AG04450 (cell line): Measurements from ENCODE around the gene TRAPPC3L. TPM values are rescaled to one million over a fixed set of nuclear protein-coding genes. Genes with fewer than 3 reads are reported as not detected.

Source experiments
- CTCF ChIA-PET: fragments of 300-600, 350-600 bp; formaldehyde crosslinking; extraction: SDS; loops from one replicate; lab custom pipeline; 2022; ENCODE audit warnings: antibody characterized with exemption, inconsistent platforms; lab: Charles Lee
- POLR2A ChIA-PET: fragments of 350-600 bp; formaldehyde crosslinking; extraction: SDS; loops from one replicate; lab custom pipeline; 2021; ENCODE audit warnings: antibody characterized with exemption, inconsistent platforms; lab: Yijun Ruan, JAX
- DNase-seq: peaks from one replicate; pipeline ENCODE4 v3.0.0-alpha.2; 2011; ENCODE audit warnings: low read depth, low spot score
- H3K27ac ChIP-seq: one replicate; pipeline ENCODE4 v1.5.1; 2012; ENCODE audit warnings: low read depth, low read length, control low read depth
- H3K27me3 ChIP-seq: one replicate; pipeline ENCODE4 v1.6.0; 2012; ENCODE audit warnings: low read length; ENCODE audit not compliant: control insufficient read depth, insufficient read depth
- H3K4me3 ChIP-seq: 2 replicates; pipeline ENCODE4 v1.5.1; 2011; ENCODE audit warnings: mild to moderate bottlenecking, low read depth, low read length, control low read depth
- H3K9me3 ChIP-seq: 2 replicates; pipeline ENCODE4 v1.5.1; 2012; ENCODE audit warnings: low read length; ENCODE audit not compliant: control insufficient read depth, insufficient read depth
- polyA plus RNA-seq: library from polyadenylated mRNA; depleted of rRNA; stranded (reverse); fragments of >200 nt; gene quantifications from 2 replicates; pipeline ENCODE4 v1.2.3, GENCODE V29; 2011
- TF ChIP-seq, protein P1 (sequence below): IDR thresholded peaks from 2 replicates; pipeline ENCODE4 v1.5.1; 2011; ENCODE audit warnings: low read depth, low read length, control low read depth, inconsistent platforms

Gene TRAPPC3L
- polyA plus RNA-seq, 1 experiment: 0.19 TPM

- POLR2A ChIA-PET: no interaction called here
- CTCF ChIA-PET: interaction anchor here (1.0 to 1.4 kb wide), 3 partner anchors 14 to 36 kb away, joined by 3 to 7 read pairs (median 3); partner anchors contain the start of gene CALHM5
- H3K27me3 ChIP-seq: no peaks in the 10 kb centered on the region
- H3K27ac ChIP-seq: no peak overlapping the region
- H3K4me3 ChIP-seq: no peak overlapping the region
- no peak for DNase-seq
- H3K9me3 ChIP-seq: no peaks in the 10 kb centered on the region
- TF ChIP-seq, protein P1, sequence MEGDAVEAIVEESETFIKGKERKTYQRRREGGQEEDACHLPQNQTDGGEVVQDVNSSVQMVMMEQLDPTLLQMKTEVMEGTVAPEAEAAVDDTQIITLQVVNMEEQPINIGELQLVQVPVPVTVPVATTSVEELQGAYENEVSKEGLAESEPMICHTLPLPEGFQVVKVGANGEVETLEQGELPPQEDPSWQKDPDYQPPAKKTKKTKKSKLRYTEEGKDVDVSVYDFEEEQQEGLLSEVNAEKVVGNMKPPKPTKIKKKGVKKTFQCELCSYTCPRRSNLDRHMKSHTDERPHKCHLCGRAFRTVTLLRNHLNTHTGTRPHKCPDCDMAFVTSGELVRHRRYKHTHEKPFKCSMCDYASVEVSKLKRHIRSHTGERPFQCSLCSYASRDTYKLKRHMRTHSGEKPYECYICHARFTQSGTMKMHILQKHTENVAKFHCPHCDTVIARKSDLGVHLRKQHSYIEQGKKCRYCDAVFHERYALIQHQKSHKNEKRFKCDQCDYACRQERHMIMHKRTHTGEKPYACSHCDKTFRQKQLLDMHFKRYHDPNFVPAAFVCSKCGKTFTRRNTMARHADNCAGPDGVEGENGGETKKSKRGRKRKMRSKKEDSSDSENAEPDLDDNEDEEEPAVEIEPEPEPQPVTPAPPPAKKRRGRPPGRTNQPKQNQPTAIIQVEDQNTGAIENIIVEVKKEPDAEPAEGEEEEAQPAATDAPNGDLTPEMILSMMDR: no peak
Measured at GRCh38 chr6:116547358-116547757, 1.9 kb upstream of the TRAPPC3L start.

GRCh38 chr6:116543149-116543548 lies 2.3 kb downstream of the TRAPPC3L start:
- TF ChIP-seq, protein P1: no peak
- Histone ChIP-seq H3K27ac (no peak overlapping the region), H3K4me3 (no peak overlapping the region), H3K9me3 (no peaks in the 10 kb centered on the region), H3K27me3 (no peaks in the 10 kb centered on the region)
- ChIA-PET POLR2A (no interaction called here), CTCF (interaction anchor here (1.4 to 3.6 kb wide), 6 partner anchors 9 to 274 kb away, joined by 4 to 27 read pairs (median 20); no protein-coding TSS in a partner anchor)
- DNase-seq: no peak

DNA sequence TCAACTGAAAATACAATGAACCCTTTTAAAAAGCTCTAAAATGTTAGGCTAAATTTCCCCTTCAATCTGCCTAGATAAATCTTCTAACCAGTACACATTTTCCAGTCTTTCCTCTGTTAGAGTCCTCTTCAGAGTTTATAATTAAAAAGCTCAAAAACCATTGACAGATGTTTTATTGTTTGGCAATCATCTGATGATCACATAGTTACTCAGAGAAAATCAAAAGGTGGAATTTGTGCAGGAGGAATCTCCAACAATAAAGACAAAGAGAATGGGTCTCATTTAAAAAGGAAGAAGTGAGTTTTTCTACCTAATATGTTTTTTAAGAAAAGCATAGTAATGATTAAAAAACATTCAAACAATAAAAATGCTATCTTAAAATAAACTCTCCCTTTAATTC lies 3.1 kb downstream of the TRAPPC3L start:
- H3K4me3 ChIP-seq: no peak overlapping the region
- DNase-seq: no peak
- POLR2A ChIA-PET: no interaction called here
- TF ChIP-seq, protein P1: no peak
- no peak overlapping the region for H3K27ac ChIP-seq
- CTCF ChIA-PET: interaction anchor here (0.7 to 3.6 kb wide), 11 partner anchors 8 to 899 kb away, joined by 3 to 27 read pairs (median 9); no protein-coding TSS in a partner anchor
- H3K27me3 ChIP-seq: no peaks in the 10 kb centered on the region
- no peaks in the 10 kb centered on the region for H3K9me3 ChIP-seq

GRCh38 chr6:116536216-116536621 lies 9.3 kb downstream of the TRAPPC3L start:
- CTCF ChIA-PET: interaction anchor here (0.9 to 4.5 kb wide), 14 partner anchors 9 to 308 kb away, joined by 3 to 99 read pairs (median 8); partner anchors contain the start of genes CALHM4, CALHM5 and TRAPPC3L

DNA sequence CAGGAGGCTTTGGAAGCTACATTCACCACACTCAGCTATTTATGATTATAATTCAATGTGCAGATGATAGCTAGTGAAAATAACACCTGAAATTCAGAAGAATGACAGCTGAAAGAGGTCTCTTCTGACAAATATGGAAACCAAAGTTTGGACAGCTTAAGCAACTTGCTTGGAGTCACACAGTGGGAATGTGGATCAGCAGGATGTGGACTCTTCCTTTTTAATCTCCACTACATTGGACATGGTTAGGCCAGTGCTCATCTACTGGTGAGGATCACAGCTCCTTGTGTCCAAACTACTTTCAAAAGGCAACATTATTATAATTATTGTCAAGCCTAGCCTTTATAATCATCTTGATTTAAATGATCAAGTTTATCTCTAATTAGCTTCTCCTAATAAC lies 10.4 kb downstream of the TRAPPC3L start:
- TF ChIP-seq, protein P1: no peak
- H3K27ac ChIP-seq: no peak overlapping the region
- ChIA-PET CTCF (interaction anchor here (0.5 to 4.5 kb wide), 22 partner anchors 8 to 318 kb away, joined by 3 to 99 read pairs (median 4); partner anchors contain the start of genes CALHM4, CALHM5, TRAPPC3L and TSPYL1), POLR2A (no interaction called here)
- DNase-seq: no peak
- no peak overlapping the region for H3K4me3 ChIP-seq
- H3K9me3 ChIP-seq: no peaks in the 10 kb centered on the region
- H3K27me3 ChIP-seq: no peaks in the 10 kb centered on the region

More at GRCh38 chr6:116536216-116536621, 9.3 kb downstream of the TRAPPC3L start:
- Histone ChIP-seq H3K9me3 (no peaks in the 10 kb centered on the region), H3K4me3 (no peak overlapping the region), H3K27ac (no peak overlapping the region), H3K27me3 (no peaks in the 10 kb centered on the region)
- POLR2A ChIA-PET: no interaction called here
- no peak for DNase-seq
- TF ChIP-seq, protein P1: peak; percentile 72
